GM12878 (cell line): ENCODE results near the gene METTL17.

Source experiments
- CBFB ChIP-seq: IDR thresholded peaks from 2 replicates; pipeline ENCODE4 v1.6.1; 2016; ENCODE audit warnings: antibody characterized with exemption, low read depth
- CREB1 ChIP-seq: IDR thresholded peaks from 2 replicates; pipeline ENCODE4 v1.6.1; 2012; ENCODE audit warnings: low read depth, mild to moderate bottlenecking, inconsistent platforms
- EP300 ChIP-seq, 2 experiments: fragments of 150-350 bp in 1 of 2; IDR thresholded peaks; 2 replicates each; pipeline ENCODE4 v1.6.1; 2011 to 2012; ENCODE audit warnings: low read depth in 2 of 2, low read length in 2 of 2, borderline replicate concordance in 1 of 2, improper control_type of control experiment in 1 of 2, inconsistent platforms in 1 of 2; ENCODE audit not compliant: control insufficient read depth in 1 of 2
- GABPA ChIP-seq: IDR thresholded peaks from 2 replicates; pipeline ENCODE4 v1.6.1; 2014; ENCODE audit warnings: antibody characterized with exemption, low read depth, mild to moderate bottlenecking, inconsistent platforms
- MEF2B ChIP-seq: fragments of 450-650 bp; IDR thresholded peaks from 2 replicates; pipeline ENCODE4 v1.6.1; 2018; ENCODE audit warnings: mild to moderate bottlenecking, moderate library complexity; ENCODE audit not compliant: partially characterized antibody, poor library complexity, severe bottlenecking
- MYC ChIP-seq: IDR thresholded peaks from 2 replicates; pipeline ENCODE4 v1.6.1; 2011; ENCODE audit warnings: mild to moderate bottlenecking, low read length, moderate library complexity, inconsistent platforms; ENCODE audit not compliant: insufficient read depth, insufficient replicate concordance, insufficient read length, severe bottlenecking
- NRF1 ChIP-seq: conservative IDR thresholded peaks from 2 replicates; pipeline ENCODE4 v1.6.1; 2011; ENCODE audit warnings: mild to moderate bottlenecking, low read depth, low read length, improper control_type of control experiment
- POLR2AphosphoS5 ChIP-seq: IDR thresholded peaks from 2 replicates; pipeline ENCODE4 v1.6.1; 2011; ENCODE audit warnings: mild to moderate bottlenecking, low read length, inconsistent platforms
- RAD21 ChIP-seq: IDR thresholded peaks from 2 replicates; pipeline ENCODE4 v1.6.1; 2011; ENCODE audit warnings: mild to moderate bottlenecking, low read depth, low read length, moderate library complexity; ENCODE audit not compliant: insufficient read depth
- USF1 ChIP-seq: IDR thresholded peaks from 2 replicates; pipeline ENCODE4 v1.6.1; 2011; ENCODE audit warnings: borderline replicate concordance, low read depth, mild to moderate bottlenecking, moderate library complexity, mixed read lengths, low read length; ENCODE audit not compliant: insufficient read depth; ENCODE audit errors: extremely low read length
- YY1 ChIP-seq: IDR thresholded peaks from 2 replicates; pipeline ENCODE4 v1.6.1; 2011; ENCODE audit warnings: low read depth, mild to moderate bottlenecking, low read length
- ZNF24 ChIP-seq: fragments of 450-650 bp; IDR thresholded peaks from 2 replicates; pipeline ENCODE4 v1.6.1; 2017; ENCODE audit warnings: antibody characterized with exemption, mild to moderate bottlenecking
- TF ChIP-seq, protein P1 (sequence below), 3 experiments: IDR thresholded peaks in 2 of 3; conservative IDR thresholded peaks in 1 of 3; 2 replicates each; pipeline ENCODE4 v1.5.1; 2011; ENCODE audit warnings: low read depth in 3 of 3, low read length in 3 of 3, mild to moderate bottlenecking in 3 of 3, control low read depth in 2 of 3, moderate library complexity in 2 of 3, inconsistent platforms in 1 of 3, mixed read lengths in 1 of 3; ENCODE audit not compliant: control insufficient read depth in 2 of 3, insufficient read depth in 1 of 3; ENCODE audit errors: extremely low read depth in 1 of 3

GRCh38 chr14:21024585-21025370 is 35.0 kb downstream of the METTL17 start, which contains the start of gene NDRG2:
- TF ChIP-seq CREB1 (no peak), NRF1 (no peak), CBFB (no peak), USF1 (no peak), POLR2AphosphoS5 (no peak), MYC (no peak), YY1 (no peak), ZNF24 (no peak), EP300 (IDR thresholded peaks at IDR 0.05; ENCODE audit: borderline replicate concordance in 1 of 2, control insufficient read depth in 1 of 2, low read depth in 2 of 2, low read length in 2 of 2) (no peak), MEF2B (no peak), RAD21 (no peak), GABPA (no peak)
- TF ChIP-seq, protein P1, sequence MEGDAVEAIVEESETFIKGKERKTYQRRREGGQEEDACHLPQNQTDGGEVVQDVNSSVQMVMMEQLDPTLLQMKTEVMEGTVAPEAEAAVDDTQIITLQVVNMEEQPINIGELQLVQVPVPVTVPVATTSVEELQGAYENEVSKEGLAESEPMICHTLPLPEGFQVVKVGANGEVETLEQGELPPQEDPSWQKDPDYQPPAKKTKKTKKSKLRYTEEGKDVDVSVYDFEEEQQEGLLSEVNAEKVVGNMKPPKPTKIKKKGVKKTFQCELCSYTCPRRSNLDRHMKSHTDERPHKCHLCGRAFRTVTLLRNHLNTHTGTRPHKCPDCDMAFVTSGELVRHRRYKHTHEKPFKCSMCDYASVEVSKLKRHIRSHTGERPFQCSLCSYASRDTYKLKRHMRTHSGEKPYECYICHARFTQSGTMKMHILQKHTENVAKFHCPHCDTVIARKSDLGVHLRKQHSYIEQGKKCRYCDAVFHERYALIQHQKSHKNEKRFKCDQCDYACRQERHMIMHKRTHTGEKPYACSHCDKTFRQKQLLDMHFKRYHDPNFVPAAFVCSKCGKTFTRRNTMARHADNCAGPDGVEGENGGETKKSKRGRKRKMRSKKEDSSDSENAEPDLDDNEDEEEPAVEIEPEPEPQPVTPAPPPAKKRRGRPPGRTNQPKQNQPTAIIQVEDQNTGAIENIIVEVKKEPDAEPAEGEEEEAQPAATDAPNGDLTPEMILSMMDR (IDR thresholded peaks at IDR 0.05 in 2 of 3, conservative IDR thresholded peaks at IDR 0.05 in 1 of 3; ENCODE audit: control insufficient read depth in 2 of 3, extremely low read depth in 1 of 3, insufficient read depth in 1 of 3, low read depth in 3 of 3, low read length in 3 of 3), result no peak
